NCI-H2171 treated with DMSO at 0.1 percent for 48 hours (cell line): Measurements from ENCODE around the gene NTHL1.

Experiments used
- DNase-seq: peaks from one replicate; lab custom pipeline; 2025; lab: John Stamatoyannopoulos, UW

Gene NTHL1

DNA sequence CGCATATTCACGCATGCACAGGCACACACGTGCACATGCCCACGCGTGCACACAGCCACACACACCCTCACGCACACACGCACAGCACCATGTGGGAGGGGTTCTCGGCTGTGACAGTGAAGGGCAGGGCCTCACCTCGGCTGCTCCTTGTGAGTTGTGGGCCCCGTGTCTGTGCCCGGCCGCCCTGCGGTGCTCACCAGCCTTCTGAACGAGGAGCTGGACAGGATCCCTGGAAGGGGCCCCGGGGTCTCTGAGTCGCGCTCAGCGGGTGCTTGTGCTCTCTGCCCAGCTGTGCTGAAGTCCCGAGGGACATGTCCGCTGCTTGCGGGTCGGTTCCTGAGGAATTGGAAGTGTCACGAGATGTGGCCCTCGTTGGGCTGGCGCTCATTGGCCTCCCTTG is 16.2 kb upstream of the NTHL1 start:
- no peak for DNase-seq

DNA sequence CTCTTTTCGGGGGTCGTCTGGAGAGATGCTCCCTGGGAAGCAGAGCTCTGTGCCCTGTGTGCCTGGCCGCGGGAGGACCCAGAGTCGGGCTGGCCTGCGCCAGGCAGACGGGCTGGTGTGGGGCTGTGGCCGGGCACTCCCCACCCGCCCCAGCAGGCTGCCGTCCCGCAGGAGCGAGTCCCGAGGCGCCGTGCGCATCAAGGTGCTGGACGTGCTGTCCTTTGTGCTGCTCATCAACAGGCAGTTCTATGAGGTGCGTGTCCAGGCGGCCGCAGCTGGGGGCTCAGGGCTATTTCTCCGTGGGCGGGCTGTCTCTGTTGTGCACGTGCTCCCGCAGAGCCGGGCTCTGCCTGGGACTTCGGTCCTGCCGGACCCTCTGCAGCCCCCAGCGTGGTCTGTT is 15.2 kb upstream of the NTHL1 start:
- no peak for DNase-seq

DNA sequence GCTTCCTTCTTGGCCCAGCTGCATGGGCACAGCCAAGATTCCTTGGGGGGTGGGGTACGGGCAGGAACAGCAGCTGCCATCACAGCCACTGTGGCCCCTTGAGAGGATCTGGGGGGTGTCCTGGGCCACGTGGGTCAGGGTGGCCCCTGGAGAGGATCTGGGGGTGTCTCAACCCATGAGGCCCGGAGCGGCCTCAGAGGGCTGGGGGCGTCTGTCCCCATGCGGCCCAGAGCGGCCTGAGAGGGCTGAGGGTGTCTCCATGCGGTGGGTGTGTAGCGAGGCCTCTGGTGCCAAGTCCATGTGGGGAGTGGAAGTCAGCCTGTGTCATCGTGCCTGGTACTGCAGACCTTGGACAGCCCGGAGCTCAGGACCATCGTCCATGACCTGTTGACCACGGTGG is 13.9 kb upstream of the NTHL1 start:
- DNase-seq, result no peak

DNA sequence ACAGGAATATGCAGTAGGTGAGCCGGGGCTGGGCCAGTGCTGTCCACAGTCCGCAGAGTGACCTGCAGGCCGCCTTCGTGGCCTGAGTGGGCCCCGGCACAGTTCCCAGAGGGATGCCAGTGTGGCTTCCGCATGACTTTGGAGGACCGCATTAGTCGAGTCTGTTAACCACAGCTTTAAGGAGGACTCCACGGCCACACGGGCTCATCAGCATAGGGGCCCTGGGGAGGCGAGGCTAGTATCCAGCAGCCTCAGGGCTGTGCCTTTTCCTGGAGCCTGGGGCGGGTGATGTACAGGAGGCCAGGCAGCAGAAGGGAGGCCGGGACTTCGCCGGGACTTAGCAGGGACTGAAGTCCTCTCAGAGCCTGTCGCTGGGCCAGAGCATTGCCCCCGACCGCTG is 13.4 kb upstream of the NTHL1 start:
- no peak for DNase-seq

DNA sequence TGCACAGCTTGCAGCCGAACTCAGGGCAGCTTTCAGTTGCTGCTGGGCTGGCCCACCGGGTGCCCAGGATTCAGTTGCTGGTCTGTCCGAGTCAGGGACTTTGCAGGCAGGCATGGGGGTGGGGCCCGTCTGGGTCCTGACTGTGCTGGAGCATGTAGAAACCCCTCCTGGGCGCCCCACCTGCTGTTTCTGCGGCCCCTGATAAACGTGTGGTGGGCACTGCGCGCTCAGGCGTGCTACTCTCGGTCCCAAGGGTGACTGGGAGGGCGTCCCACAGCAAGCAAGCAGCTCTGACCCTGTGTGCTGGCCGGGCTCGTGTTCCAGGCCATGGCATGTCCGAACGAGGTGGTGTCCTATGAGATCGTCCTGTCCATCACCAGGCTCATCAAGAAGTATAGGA is 12.7 kb upstream of the NTHL1 start:
- DNase-seq, result no peak

DNA sequence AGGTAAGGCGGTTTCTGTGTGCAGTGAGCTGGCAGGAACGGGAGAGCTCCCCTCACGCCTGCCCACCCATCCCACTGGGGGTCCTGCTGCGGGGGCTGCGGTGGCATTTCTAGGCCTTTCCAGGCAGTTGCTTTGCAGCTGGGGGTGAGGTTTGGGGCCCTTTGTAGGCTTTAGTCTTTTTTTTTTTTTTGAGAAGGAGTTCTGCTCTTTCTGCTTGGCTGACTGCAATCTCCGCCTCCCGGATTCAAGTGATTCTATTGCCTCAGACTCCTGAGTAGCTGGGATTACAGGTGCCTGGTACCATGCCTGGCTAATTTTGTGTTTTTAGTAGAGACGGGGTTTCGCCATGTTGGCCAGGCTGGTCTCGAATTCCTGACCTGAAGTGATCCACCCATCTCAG is 11.2 kb upstream of the NTHL1 start:
- peak; percentile 93 for DNase-seq

- no peak for DNase-seq
Measured at GRCh38 chr16:2058420-2058819, 10.8 kb upstream of the NTHL1 start.

DNA sequence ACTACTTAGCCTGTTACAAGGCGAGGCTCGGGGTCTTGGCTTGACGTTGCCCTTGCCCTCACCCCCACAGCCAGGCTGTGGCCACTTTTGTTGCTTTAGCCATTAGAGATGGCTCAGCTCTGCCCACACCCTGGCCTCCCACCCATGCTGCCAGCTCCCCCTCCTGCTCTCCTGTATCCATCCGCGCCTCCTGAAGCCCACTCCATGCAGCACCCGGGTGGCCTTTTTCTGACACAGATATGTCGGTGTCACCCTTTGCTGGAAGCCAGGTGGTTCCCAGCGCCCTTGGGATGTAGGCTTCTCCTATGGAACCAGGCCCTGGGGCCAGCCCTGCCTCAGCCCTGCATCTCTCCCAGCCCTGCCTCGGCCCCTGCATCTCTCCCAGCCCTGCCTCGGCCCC is 9.8 kb upstream of the NTHL1 start:
- DNase-seq, result no peak

DNA sequence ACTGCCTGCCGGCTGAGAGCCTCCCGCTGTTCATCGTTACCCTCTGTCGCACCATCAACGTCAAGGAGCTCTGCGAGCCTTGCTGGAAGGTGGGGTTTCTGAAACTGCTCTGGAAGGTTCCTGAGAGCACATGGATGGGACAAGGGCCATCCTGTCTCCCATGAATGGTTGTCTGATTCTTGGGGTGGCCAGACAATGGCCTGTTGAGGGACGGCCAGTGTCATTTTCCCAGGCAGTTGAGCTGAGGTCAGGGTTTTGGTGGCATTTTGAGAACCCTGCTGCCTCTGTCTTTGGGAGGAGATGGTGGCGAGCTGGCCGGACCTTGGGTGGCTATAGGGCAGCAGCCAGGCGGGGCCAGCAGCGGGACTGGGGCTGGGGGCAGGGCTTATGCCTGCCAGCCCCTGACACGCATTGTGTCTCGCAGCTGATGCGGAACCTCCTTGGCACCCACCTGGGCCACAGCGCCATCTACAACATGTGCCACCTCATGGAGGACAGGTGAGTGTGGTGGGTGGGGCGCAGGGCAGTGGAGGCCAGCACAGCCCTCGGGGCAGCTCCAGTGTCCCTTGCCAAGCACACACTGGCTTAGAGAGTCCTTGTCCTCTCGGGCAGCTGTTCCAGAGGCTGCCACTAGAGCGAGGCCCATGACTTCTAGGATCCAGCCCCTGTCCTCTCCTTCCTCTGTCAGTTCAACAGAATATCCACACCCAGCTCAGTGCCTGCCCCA is 9.2 kb upstream of the NTHL1 start:
- peak; percentile 1 for DNase-seq

- no peak for DNase-seq
Measured at GRCh38 chr16:2056077-2056476, 8.4 kb upstream of the NTHL1 start.

DNA sequence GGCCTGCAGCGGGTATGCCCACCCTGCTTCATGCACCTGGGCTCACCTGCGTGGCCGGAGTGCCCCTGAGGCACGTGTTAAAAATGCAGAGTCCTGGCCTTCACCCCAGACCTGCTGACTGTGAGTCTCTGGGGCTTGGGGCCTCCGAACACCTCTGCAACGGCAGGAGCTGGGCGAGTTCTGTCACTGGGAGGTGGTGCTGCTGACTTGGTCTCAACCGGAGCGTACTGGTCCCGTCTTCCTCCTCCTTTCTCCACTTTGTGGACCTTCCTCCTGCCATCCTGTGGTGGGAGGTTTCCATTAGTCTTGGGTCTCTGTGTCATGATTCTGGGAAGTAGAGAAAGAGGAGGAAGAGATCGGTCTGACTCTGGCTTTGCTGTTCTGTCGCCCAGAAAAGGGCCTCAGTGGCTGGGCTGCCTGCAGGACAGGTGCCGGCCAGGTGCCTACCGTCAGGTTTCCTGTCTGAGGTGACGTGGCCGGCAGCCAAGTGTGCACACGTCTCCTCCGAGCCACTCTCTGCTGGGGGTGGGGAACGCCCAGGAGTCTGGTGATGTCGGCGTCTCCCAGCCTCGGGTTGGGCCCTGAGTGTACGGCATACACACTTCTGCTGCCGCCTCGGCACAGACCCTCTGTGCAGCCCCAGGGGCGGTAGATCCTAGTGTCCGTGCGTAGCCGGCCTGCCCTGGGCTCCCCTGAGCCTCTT is 7.1 kb upstream of the NTHL1 start:
- DNase-seq, result peak; percentile 55

DNA sequence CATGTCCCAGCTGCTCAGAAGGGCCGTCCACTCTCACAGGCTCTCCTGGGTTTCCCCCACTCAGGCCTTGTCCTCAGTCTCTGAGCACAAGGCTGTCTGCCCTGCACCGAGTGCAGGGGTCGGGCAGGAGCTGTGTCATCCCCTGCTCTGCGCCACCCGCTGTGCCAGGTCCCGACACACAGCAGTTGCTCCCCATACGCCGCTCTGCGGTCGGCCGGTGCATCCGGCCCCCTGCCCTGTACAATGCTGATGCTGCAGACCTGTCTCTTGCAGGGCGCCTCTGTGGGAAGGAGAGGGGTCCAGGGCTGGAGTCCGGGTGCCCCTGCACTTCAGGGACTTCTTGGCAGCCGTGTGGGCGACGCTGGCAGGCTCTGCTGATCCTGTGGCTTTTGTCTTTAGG is 6.3 kb upstream of the NTHL1 start:
- no peak for DNase-seq

- no peak for DNase-seq
Measured at GRCh38 chr16:2053211-2053610, 5.6 kb upstream of the NTHL1 start.

- DNase-seq, result no peak
Measured at GRCh38 chr16:2048116-2048543, 496 bp upstream of the NTHL1 start.

GRCh38 chr16:2046893-2047329 is 723 bp downstream of the NTHL1 start:
- DNase-seq, result peak; percentile 2

DNA sequence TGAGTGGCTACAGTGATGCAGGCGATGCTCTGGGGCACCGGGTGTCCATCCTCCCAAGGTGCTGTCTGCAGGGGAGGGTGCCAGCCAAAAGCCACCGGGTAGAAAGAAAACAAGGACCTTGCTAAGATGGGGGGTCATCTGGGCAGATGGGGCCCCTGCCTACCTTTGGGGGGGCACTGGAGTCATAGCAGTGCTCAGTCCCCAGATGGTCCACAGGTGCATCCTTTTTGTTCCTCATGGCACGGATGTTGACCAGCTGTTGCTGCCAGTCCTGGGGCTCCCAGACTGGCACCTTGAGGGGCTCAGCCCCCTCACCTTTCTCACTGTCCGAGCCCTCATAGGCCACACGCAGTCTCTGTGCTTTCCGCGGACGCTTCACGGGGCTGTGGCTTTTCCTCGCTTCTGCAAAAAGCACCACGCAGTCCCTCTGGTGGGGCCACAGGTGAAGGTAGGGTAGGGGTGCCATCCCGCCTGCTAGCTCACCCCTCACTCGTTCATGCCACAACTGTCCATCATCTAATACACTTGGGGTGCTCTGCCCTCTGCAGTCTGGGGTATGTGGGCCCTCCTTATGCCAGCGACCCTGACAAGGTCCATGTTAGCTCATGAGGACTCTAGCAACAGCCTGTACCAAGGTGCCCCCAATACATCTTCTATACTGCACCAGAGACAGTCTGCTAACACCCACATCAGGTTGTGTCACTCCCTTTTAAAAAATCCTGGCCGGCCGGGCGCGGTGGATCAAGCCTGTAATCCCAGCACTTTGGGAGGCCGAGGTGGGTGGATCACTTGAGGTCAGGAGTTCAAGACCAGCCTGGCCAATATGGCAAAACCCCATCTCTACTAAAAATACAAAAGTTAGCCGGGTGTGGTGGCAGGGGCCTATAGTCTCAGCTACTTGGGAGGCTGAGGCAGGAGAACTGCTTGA is 1.4 kb downstream of the NTHL1 start:
- DNase-seq, result no peak

GRCh38 chr16:2044541-2044940 is 3.1 kb downstream of the NTHL1 start:
- DNase-seq, result no peak

- peak; percentile 41 for DNase-seq
Measured at GRCh38 chr16:2043667-2044451, 3.8 kb downstream of the NTHL1 start.

GRCh38 chr16:2042986-2043666 is 4.5 kb downstream of the NTHL1 start:
- DNase-seq, result peak; percentile 34

DNA sequence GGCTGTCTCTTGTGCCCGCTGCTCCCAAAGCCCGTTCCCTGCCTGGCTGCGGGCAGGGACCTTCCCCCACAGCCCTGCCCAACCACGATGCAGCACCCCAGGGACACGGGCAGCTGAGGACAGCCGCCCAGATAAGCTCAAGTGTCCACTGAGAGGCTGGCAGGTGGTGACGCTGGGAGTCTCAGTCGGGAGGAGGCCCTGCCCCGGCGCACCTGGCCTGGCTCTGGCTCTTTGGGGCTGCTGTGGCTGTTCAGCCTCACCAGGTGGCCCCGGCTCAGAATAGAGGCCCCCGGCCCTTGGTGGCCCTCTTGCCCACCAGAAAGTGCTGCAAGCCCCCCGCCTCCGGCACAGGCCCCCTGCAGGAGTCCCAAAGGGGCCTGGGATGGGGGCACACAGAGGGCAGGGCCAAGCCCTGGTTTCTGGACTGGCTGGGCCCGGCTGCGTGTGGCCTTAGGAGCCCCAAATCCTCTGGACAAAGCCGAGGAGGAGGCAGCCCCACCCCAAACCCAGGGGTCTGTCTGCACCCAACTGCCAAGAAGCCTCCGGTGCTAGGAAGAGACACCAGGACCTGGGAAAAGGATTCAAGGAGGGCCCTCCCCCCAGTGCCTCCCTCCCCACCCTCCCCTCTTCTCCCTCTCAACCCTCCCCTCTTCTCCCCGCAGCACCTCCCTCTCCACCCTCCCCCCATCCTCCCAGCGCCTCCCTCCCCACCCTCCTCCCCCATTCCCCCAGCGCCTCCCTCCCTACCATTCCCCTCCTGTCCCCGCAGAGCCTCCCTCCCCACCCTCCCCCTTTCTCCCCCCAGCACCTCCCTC is 5.3 kb downstream of the NTHL1 start:
- DNase-seq, result peak; percentile 52
